B cell (primary cell): ENCODE data around the gene XXYLT1.

Source experiments
- CTCF ChIP-seq: fragments of 200-600 bp; IDR thresholded peaks from one replicate; pipeline ENCODE4 v1.8.0; 2022; ENCODE audit warnings: antibody characterized with exemption, mild to moderate bottlenecking
- EZH2 ChIP-seq: IDR thresholded peaks from 2 replicates; pipeline ENCODE4 v1.6.1; 2012; ENCODE audit warnings: borderline replicate concordance, low read depth, mild to moderate bottlenecking, moderate library complexity, low read length; ENCODE audit not compliant: insufficient read depth, poor library complexity, severe bottlenecking

DNA sequence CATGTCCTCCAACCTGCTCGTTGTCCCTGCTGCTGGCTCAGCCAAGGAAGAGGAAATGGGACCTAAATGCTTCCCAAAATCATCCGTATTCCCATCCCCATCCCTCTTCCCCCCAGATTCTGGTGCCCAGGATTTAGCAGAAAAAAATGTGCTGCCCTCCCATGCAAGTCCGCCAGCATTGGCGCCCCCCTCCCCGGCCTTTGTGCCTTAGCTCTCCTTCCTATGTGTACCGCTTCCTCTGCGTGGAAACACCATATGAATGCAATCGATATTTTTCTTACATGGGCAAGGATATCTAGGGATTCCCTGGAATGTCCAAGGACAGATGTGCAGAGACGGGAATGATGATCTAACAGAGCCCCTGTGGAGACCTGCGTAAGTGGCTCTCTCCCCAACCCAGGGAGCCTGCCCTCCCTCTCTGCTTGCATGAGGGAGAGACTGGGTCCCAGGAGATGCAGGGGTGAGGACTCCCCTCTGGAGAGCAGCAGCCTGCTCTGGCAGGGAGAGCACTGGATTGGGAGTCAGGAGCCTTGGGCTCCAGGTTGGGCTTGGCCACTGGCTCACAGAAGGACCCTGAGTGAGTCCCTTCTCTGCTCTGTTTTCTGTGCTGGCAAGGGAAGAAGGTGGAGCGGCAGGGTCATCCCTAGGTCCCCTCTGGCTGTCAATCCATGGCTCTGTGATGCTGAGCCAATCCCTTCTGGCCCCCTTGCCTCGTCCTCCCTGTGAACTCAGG lies 227.2 kb downstream of the XXYLT1 start:
- TF ChIP-seq CTCF (no peak), EZH2 (no peak)
